ENCODE measurements around the gene CD8B. TPM values are rescaled to one million over a fixed set of nuclear protein-coding genes. Genes with fewer than 3 reads are reported as not detected.
"Not testable (repeated sequence)": the region's sequence is repeated elsewhere in the genome, so short reads cannot be mapped to it uniquely, and the experiment has no call there.

The CD8B gene
- 0.25 TPM for polyA plus RNA-seq (ENCODE audit: insufficient read length)

DNA sequence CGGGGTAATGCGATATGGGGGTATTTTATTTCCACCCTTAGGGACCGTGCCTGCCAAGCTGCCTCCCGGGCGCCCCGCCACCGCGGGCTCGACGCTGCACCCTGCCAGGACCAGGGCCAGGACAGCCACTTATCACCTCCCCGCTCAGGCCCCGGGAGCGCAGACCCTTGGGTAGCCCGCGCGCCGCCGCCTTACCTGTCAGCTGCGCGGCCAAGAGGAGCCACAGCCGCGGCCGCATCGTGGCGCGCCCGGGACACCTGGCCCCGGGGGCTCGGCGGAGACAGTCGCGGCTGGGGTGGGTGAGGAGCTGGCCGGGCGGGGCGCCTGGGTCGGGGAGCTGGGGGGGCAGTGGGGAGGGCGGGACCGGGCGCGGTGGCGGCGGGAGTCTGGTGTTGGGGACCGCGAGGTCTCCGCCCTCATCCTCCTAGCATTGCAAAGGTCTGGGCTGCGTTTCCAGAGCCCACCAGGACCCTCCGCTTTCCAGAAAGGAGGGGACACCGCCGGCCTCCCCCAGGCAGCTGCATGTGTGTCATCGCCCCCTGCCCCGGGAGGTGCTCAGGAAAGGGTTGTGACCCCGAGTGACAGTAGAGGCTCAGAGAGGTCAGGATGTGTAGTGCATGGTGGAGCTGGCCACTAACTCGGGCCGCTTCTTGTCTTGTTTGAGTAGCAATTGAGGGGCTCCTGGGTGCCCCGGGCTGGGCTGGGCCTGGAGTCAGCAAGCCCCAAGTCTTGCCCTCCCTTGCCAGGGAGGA, at the start of gene CD8B:
Gene CD8B, minus strand, starts transcription at position 259 of the 752 bp plus-strand sequence. Its CDS starts 21 bp downstream, at position 238.
- DNase-seq (ENCODE audit: low read depth): not testable (repeated sequence)

DNA sequence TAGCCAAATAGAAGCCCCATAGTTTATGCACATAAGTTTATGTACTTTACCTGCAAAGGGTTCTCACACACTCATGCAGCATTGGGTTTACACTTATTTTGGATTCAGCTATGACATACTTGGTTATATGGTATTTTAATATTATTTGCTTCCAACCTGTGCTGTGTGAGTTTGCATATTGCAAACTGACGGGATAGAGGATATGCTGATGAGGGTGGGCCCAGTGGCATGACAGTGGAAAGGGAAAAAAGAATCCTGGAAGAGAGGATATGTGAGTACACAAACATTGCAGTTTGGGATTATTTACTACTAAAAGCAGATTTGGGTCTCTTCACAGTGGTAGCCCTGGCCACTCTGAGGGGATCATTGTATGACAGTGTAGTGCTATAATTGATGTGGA, 44.2 kb upstream of the CD8B start:
- DNase-seq (ENCODE audit: low read depth): not testable (repeated sequence)

DNA sequence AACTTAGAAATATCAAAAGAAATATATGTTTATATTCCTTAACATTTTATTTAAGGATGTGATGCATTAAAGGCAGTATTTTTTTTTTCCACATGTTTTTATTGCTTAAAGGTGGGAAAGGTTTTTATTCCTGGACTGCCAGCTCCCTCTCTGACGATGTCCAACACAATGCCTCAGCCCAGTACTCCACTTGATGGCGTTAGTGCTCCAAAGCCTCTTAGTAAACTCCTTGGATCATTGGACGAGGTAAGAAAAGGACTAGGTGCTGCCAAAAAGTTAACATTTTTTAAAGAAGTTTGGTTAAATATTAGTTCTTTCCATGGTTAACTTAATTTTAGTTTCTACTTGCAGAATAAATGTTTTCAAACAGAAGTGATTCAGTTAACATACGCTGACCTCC, 39.0 kb upstream of the CD8B start:
- DNase-seq (ENCODE audit: low read depth): not testable (repeated sequence)

DNA sequence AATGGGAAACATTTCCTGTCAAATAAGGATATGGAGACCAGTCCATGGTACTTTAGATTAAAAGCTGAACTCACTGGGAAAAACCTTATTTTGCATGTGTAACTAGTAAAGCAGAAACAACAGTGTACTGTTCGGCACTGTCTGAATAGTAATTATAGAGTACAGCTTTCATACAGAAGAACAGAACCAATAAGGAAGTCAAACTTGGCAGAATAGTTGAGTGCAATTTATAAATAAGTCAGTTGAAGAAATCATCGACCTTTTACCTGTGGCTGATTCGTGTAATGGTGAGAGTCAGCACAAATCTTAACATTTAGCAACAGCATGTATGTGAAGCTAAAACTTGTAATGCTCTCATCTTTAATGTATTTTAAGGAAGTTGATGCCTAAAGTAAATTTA, 24.3 kb upstream of the CD8B start:
- not testable (repeated sequence) for DNase-seq (ENCODE audit: low read depth)

DNA sequence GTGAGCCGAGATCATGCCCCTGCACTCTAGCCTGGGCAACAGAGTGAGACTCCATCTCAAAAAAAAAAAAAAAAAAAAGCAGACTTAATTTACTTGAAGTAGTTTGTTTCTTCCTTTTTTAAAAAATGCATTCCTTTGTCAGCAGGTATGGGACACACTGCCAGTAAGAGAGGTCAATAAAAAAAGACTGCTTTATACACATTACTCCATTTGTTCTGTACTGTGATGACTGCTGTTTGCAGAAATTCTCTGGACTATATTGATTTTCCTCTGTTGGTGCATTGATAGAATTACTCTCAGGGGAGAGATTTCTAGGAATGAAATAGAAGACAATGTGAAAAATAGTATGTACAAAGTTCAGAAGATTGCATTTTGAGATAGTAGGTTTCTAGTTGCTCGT, 21.2 kb upstream of the CD8B start:
- DNase-seq (ENCODE audit: low read depth): not testable (repeated sequence)

DNA sequence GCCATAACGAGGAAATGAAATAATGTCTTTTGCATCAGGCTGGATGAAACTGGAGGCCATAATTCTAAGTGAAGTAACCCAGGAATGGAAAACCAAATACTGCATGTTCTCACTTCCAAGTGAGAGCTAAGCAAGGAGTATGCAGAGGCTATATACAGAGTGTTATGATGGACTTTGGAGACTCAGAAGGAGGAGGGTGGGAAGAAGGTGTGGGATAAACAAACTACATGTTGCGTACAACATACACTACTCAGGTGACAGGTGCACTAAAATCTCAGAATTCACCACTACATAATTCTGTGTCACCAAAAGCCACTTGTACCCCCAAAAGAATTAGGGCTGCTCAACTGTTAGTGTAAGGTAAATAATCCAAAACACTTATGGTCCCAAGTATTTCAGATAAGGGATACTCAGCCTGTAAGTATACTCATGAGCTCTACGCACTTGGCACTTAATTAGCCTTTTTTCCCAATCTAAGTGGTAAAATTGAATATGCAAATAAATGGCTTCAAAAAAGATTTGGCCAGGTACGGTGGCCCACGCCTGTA, 20.5 kb upstream of the CD8B start:
- DNase-seq (ENCODE audit: low read depth): not testable (repeated sequence)

DNA sequence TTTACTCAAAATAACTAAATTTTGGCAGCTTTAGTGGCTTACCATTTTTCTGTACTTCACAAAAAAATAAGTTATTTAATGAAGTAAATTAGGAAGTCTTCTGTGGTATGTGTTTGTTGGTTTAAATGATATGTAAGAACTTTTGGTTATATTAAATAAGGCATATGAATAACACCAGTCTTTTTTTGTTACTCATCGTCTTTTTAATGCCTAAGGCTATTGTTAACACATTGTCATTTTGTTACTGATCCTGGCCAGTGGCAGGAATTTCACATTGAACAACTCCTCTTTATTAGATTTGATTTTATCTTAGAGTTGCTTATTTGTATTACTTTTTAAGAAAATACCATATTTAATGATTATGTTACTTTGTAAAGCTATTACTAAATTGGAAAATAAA, 17.3 kb upstream of the CD8B start:
- DNase-seq (ENCODE audit: low read depth): not testable (repeated sequence)

DNA sequence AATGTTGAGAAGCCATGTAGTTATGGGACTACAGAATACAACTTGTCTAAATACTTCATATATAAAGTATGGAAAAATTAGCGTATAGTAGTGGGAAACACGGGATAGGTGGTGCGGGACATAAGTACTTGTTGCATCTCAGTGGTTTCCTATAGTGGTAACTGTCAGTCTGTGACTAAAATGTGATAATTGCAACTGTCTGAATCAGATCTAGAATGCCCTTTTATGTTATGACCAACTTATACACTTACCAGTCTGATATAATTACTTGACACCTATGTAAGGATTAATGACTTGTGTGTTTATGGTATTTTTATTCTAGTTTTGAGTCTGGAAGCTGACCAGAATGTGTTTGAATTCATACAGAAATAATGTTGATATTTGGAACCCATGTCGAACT, 9.3 kb upstream of the CD8B start:
- not testable (repeated sequence) for DNase-seq (ENCODE audit: low read depth)

DNA sequence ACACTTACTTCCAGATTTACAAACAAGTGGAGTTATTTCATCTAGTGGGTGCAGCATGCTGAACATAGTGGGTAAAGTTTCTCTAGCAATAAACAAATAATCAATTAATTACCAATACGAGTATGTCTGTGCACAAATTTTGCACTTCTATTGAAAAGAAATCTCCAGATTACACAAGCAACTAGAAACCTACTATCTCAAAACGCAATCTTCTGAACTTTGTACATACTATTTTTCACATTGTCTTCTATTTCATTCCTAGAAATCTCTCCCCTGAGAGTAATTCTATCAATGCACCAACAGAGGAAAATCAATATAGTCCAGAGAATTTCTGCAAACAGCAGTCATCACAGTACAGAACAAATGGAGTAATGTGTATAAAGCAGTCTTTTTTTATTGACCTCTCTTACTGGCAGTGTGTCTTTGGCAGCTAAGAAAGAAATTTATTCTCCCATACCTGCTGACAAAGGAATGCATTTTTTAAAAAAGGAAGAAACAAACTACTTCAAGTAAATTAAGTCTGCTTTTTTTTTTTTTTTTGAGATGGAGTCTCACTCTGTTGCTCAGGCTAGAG, 7.3 kb upstream of the CD8B start:
- not testable (repeated sequence) for DNase-seq (ENCODE audit: low read depth)

DNA sequence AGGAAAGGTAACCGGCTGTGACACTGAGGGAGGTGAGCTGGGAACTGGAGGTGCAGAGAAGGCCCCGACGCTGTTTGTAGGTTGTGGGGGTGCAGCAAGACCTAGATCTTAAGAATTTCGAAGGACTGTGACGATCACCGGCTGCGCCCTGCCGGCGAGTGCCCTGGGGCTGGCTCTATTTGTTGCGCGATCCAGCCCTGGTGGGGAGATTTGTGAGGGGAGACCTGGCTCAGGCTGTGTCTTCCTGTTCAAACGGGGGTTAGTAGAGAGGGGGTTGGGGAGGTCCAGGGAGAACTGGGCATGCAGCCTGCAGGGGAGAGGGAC, 656 bp upstream of the CD8B start:
- not testable (repeated sequence) for DNase-seq (ENCODE audit: low read depth)

DNA sequence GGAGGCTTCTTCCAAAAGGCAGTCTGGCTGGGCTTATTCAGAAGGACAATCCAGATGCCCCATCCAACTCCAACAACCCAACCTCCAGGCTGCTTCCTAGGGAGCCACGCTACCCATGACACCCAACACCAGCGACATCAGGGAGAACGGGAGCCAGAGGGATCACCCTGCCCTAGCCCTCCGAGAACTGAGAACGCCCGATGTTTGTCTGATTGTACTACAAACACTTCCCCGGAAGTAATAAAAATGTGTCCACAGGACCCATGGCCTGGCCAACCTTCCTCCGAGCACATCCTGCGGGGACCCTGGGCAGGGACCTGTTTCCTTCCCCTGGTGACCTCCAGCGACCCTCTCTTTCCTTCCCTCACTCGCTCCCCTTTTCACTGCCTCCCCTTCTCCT, 511 bp downstream of the CD8B start:
- not testable (repeated sequence) for DNase-seq (ENCODE audit: low read depth)

DNA sequence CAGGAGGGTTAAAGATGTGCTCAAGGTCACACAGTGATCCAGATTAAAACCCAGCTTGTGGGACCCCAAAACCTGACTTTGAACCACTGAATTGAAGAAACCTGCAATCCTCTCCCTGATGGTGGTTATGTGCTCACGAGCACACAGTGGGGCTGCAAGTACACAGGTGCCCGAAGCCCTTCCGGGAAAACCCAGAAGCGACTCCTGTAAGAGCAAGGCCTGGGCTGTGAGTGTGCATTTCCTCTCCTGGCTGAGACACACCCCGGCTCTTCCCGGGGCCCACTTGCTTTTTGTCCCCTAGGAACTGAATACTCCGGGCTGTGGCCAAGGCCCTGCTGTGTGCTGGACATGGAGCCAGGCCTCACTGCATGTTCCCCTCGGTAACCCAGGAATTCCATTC, 1.1 kb downstream of the CD8B start:
- not testable (repeated sequence) for DNase-seq (ENCODE audit: low read depth)

DNA sequence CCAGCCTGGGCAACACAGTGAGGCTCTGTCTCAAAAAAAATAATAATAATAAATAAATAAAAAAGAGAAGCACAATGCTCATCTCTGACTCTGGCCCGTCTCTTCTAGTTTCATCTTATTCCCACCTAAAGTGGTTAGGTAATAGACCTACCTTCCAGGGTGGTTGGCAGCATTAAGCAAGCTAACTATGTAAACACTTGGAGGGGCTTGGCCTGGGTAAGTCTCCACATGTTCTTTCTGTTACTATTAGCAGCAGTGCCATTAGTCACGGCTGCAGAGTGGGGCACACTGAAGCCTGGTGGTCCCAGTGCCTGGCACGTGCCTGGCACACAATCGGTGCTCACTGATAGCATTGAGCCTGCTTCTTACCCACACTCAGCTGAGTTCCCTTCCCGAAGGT, 4.0 kb downstream of the CD8B start:
- DNase-seq (ENCODE audit: low read depth): not testable (repeated sequence)

DNA sequence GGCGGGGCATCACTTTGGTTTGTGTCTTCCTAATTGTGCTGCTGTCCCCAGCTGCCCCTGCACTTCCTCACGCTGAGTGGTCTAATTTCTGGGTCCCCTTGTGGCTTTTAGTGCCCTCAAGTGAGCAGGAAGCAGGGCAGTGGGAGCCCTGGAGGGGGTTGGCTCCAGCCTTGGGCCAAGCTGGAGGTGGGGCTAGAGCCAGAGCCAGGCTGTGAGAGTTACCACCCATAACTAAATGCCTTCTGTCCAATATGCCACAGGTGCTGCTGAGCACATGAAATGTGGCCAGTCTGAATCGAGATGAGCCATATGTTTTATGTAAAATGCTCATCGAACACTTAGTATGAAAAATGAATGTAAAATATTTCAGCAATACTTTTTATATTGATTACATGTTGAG, 5.2 kb downstream of the CD8B start:
- not testable (repeated sequence) for DNase-seq (ENCODE audit: low read depth)

DNA sequence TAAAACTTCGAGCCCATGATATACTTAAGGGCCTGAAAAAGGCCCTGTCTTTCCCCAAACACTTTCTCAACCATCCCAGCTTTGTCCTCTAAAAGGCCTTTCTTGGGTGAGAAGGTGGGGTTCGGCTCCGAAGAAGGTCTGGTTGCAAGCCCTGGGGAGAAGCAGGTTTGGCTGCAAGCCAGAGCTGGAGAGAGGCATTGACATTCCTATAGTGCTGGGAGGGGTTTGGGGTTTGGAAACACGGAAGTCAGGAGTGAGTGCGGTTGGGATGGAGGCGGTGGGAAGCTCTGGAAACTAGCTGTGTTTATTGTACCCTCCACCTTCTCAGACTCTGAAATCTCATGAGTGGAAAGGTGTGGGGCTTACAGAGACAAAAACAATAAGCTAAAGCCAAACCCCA, 5.7 kb downstream of the CD8B start:
- DNase-seq (ENCODE audit: low read depth): not testable (repeated sequence)

DNA sequence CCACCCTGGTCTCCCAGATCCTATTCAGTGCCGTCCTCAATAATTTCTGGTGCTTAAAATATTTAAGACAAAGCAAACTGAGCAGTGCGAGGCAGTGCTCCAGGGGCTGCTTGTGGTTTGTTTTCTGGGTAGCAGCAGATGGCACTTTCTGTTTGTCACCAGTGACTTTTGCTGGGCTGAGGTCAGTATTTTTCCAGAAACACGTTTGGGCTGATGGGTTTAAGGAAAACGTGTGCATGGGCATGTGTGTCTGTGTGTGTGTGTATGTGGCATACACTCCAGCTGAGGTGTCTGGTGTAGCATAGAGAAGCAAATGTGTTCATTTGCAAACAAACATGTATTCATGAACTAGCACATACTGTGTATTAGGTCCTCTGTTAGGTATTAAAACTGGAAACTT, 10.1 kb downstream of the CD8B start:
- not testable (repeated sequence) for DNase-seq (ENCODE audit: low read depth)

DNA sequence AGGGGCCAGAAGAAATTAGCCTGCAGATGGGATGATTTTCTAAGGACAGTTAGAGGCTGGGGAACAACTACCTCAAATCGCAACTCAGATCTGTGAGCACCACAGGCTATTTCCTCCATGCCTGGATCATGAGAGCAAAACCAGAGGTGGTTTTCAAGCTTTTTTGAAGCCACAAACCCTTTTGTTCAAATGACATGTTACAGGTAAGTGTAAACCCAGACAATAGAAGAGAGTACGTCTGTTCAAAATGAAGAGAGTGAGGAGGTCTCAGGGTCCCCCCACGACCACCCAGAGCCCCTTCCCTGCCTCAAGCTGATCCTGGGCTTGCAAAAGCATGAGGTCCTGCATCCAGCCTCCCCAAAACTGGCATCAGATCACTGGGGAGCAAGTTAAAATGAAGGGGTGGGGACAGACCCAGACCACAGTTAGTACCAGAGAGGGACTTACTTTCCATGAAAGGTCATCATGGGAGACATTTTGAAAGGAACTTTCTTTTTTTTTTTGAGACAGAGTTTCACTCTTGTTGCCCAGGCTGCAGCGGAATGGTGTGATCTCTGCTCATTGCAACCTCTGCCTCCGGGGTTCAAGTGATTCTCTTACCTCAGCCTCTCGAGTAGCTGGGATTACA, 19.0 kb downstream of the CD8B start:
- DNase-seq (ENCODE audit: low read depth): not testable (repeated sequence)

DNA sequence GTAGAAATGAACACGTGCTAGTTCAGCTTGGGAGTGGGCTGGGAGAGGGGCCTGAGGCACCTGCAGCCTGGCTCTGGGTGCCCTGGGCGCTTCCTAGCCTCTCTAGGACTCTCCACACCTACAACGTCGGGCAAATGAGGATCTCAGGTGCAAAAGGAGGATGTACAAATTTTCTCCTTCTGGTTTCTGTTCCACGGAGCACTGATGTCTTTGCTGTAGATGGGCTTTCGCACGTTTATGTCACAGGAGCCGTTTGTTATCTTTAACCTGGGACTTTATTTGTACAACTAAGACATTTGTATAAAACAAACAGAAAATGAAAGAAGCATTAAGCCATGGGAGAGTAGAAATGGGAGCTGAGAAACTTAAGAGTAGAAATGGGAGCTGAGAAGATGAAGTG, 20.4 kb downstream of the CD8B start:
- not testable (repeated sequence) for DNase-seq (ENCODE audit: low read depth)

DNA sequence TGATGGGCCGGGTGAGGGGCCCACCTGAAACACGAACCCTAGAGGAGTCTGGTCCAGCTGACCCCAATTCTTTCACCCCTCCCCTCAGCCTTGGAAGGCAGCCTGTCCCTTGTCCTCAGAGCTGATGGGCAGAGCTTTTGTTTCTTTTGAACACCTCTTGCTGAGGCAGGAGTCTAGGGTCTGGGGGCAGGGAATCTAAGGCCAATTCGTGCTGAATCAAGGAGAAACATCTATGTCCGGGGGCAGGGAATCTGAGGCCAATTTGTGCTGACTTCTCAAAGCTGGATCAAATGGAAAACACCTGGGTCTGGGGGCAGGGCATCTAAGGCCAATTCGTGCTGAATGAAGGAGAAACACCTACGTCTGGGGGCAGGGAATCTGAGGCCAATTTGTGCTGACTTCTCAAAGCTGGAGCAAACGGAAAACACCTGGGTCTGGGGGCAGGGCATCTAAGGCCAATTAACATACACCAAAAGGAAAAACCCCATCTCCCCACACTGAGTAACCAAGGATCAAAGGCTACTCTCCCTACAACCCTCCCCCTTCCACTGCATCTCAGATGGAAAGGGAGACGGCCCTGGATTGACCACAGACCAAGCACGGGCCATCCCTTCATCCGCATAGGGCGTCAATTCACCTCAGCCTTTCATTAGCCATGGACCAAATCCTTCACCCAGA, 21.7 kb downstream of the CD8B start:
- DNase-seq (ENCODE audit: low read depth): not testable (repeated sequence)

DNA sequence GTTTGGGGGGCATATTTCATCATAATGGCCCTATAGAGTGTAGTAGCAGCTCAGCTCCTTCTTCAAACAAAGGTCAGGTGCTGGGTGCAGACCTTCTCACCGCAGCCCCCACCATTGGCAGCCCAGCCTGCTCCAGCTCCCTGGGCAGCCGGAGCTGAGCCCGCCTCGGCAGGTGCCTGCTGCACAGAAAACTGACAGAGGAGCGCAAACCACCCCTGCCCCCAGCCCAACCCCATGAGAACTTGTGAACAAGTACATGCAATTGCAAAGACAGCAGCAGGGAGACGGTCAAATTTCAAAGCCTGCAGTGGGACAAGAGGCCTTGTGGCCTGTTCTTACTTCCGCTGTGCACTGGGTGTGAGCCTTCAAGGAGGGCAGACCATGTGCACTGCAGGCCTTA, 22.2 kb downstream of the CD8B start:
- not testable (repeated sequence) for DNase-seq (ENCODE audit: low read depth)

DNA sequence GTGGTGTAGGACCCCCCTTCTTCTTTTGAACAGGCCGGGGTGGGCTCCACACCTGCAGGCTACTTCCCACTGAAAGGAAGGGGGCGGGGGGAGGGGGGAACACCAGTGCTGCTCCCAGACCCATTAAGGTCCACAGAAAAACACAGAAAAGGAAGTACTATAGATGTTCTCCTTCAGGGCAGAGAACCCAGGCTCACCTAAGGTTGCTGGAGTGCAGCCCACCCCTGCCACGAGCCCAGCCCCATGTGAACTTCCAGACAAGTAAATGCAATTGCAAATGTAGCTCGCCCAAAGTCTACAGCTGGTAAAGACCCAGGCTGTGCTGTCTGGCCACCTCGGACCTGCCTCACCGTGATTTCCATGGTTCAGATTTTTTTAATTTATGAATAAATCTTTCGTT, 24.0 kb downstream of the CD8B start:
- not testable (repeated sequence) for DNase-seq (ENCODE audit: low read depth)

Data from forelimb muscle (tissue), 1 donor.